SK-N-MC (cell line): ENCODE measurements around the gene CCDC73.

ENCODE experiments used
- EZH2 ChIP-seq: fragments of 200-600 bp; sonication (generic); IDR thresholded peaks from one replicate; pipeline ENCODE4 v1.6.1; 2017; ENCODE audit warnings: antibody characterized with exemption
- FOXP2 ChIP-seq: optimal IDR thresholded peaks from 2 replicates; pipeline ENCODE3; 2011; ENCODE audit warnings: mild to moderate bottlenecking, moderate library complexity; ENCODE audit not compliant: insufficient read depth; ENCODE audit errors: extremely low read length, control extremely low read depth
- POLR2AphosphoS5 ChIP-seq: IDR thresholded peaks from 2 replicates; pipeline ENCODE4 v1.6.1; 2012; ENCODE audit warnings: mild to moderate bottlenecking, low read depth, low read length, borderline replicate concordance

DNA sequence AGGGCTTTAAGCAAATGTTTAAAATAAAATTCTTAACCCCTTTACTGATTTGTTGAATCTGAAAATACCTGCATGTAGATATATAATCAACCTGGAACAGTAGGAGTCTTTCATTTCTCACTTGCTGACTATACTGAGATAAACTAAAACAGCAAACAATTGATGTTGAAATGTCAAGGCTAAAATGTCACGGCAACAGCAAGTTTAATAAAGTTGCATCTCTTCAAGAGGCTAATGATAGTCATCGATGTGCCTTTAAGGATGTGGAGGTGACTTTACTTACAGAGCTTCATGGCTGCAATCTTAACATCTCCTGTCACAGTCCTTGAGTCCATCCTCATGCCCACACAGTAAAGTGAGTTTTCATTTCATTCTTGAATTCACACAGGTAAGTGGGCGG, 31.7 kb upstream of the CCDC73 start:
- TF ChIP-seq EZH2 = no peak
- no peak for TF ChIP-seq POLR2AphosphoS5
- TF ChIP-seq FOXP2 = no peak
